IMR-90 (cell line): Measurements from ENCODE around the gene URM1. TPM values are rescaled to one million over a fixed set of nuclear protein-coding genes. Genes with fewer than 3 reads are reported as not detected.

Experiments
- ATAC-seq: fragments of 200-7000 bp; cut with Tn5 transposase; 2 replicates; pipeline ENCODE4 v1.9.1; 2020; ENCODE audit warnings: low read depth, mild to moderate bottlenecking, moderate library complexity
- BruUV-seq: library from RNA; stranded (reverse); fragments of 400-500 nt; replicated peaks from 2 replicates; lab custom pipeline; 2021; lab: Mats Ljungman, UMichigan
- CTCF ChIA-PET: fragments of 300-600 bp; formaldehyde crosslinking; extraction: SDS; loops from one replicate; lab custom pipeline; 2021; ENCODE audit warnings: antibody characterized with exemption; lab: Yijun Ruan, JAX
- POLR2A ChIA-PET: fragments of 300-600 bp; sonication (Branson Sonifier 250); formaldehyde crosslinking; loops from one replicate; lab custom pipeline; 2022; ENCODE audit warnings: antibody characterized with exemption; ENCODE audit not compliant: unreplicated experiment; lab: Charles Lee
- DNase-seq: peaks from one replicate; pipeline ENCODE4 v3.0.0; 2013
- H2AFZ ChIP-seq: replicated peaks from 2 replicates; pipeline ENCODE3; 2013; ENCODE audit warnings: low read length, mild to moderate bottlenecking; ENCODE audit not compliant: poor library complexity
- H2AK5ac ChIP-seq: 2 replicates; pipeline ENCODE4 v1.6.1; 2013; ENCODE audit warnings: low read depth, low read length, inconsistent platforms
- H2AK9ac ChIP-seq: replicated peaks from 2 replicates; pipeline ENCODE3; 2013; ENCODE audit warnings: mild to moderate bottlenecking, low read depth, low read length, moderate library complexity; ENCODE audit not compliant: poor library complexity
- H2BK120ac ChIP-seq: 2 replicates; pipeline ENCODE4 v1.6.1; 2013; ENCODE audit warnings: low read depth, low read length, inconsistent platforms
- H2BK15ac ChIP-seq: 3 replicates; pipeline ENCODE4 v1.6.1; 2013; ENCODE audit warnings: low read depth, low read length, inconsistent platforms
- H2BK20ac ChIP-seq: 2 replicates; pipeline ENCODE4 v1.6.1; 2013; ENCODE audit warnings: low read depth, mild to moderate bottlenecking, inconsistent platforms, low read length, moderate library complexity
- H2BK5ac ChIP-seq: 2 replicates; pipeline ENCODE4 v1.6.1; 2013; ENCODE audit warnings: mild to moderate bottlenecking, low read depth, low read length, inconsistent platforms; ENCODE audit not compliant: poor library complexity, severe bottlenecking
- H3K14ac ChIP-seq: replicated peaks from 2 replicates; pipeline ENCODE4 v1.6.1; 2013; ENCODE audit warnings: low read depth, low read length, inconsistent platforms
- H3K18ac ChIP-seq: 2 replicates; pipeline ENCODE4 v1.6.1; 2013; ENCODE audit warnings: low read depth, low read length, control low read depth
- H3K23ac ChIP-seq: 2 replicates; pipeline ENCODE4 v1.6.1; 2013; ENCODE audit warnings: low read depth, low read length, inconsistent platforms
- H3K27ac ChIP-seq: 2 replicates; pipeline ENCODE4 v1.5.1; 2013; ENCODE audit warnings: mild to moderate bottlenecking, control low read depth, low read length; ENCODE audit not compliant: insufficient read depth
- H3K27me3 ChIP-seq: 2 replicates; pipeline ENCODE4 v1.6.1; 2013; ENCODE audit warnings: low read length; ENCODE audit not compliant: control insufficient read depth, insufficient read depth
- H3K36me3 ChIP-seq: 2 replicates; pipeline ENCODE4 v1.6.1; 2013; ENCODE audit warnings: low read length, mixed read lengths; ENCODE audit not compliant: control insufficient read depth, insufficient read depth
- H3K4ac ChIP-seq: 2 replicates; pipeline ENCODE4 v1.6.1; 2013; ENCODE audit warnings: low read depth, low read length, inconsistent platforms
- H3K4me1 ChIP-seq: 2 replicates; pipeline ENCODE4 v1.6.1; 2013; ENCODE audit warnings: low read length, mixed read lengths; ENCODE audit not compliant: control insufficient read depth, insufficient read depth
- H3K4me2 ChIP-seq: 2 replicates; pipeline ENCODE4 v1.6.1; 2013; ENCODE audit warnings: low read depth, mild to moderate bottlenecking, control low read depth, low read length, moderate library complexity
- H3K4me3 ChIP-seq: 2 replicates; pipeline ENCODE4 v1.5.1; 2013; ENCODE audit warnings: low read depth, mild to moderate bottlenecking, control low read depth, low read length, moderate library complexity; ENCODE audit not compliant: insufficient read depth
- H3K56ac ChIP-seq: 2 replicates; pipeline ENCODE4 v1.6.1; 2013; ENCODE audit warnings: low read length, inconsistent platforms; ENCODE audit not compliant: insufficient read depth; ENCODE audit errors: extremely low read depth
- H3K79me1 ChIP-seq, 2 experiments: 2 replicates each; pipeline ENCODE4 v1.6.1; 2013; ENCODE audit warnings: low read length in 2 of 2, inconsistent platforms in 1 of 2, low read depth in 1 of 2
- H3K9ac ChIP-seq: 2 replicates; pipeline ENCODE4 v1.6.1; 2013; ENCODE audit warnings: low read depth, low read length, control low read depth
- H3K9me1 ChIP-seq: 2 replicates; pipeline ENCODE4 v1.6.1; 2013; ENCODE audit warnings: low read length, inconsistent platforms; ENCODE audit not compliant: insufficient read depth
- H3K9me3 ChIP-seq: 2 replicates; pipeline ENCODE4 v1.6.1; 2013; ENCODE audit warnings: low read length; ENCODE audit not compliant: control insufficient read depth, insufficient read depth
- H4K20me1 ChIP-seq: 2 replicates; pipeline ENCODE4 v1.6.1; 2013; ENCODE audit warnings: low read length, inconsistent platforms; ENCODE audit not compliant: insufficient read depth
- H4K5ac ChIP-seq: 2 replicates; pipeline ENCODE4 v1.6.1; 2013; ENCODE audit warnings: mild to moderate bottlenecking, low read depth, low read length, control low read depth
- H4K8ac ChIP-seq, 2 experiments: 2 replicates each; pipeline ENCODE4 v1.6.1; 2013; ENCODE audit warnings: low read depth in 2 of 2, low read length in 2 of 2, control low read depth in 1 of 2, inconsistent platforms in 1 of 2
- H4K91ac ChIP-seq: 2 replicates; pipeline ENCODE4 v1.6.1; 2013; ENCODE audit warnings: low read depth, low read length, inconsistent platforms; ENCODE audit not compliant: insufficient read depth
- BHLHE40 ChIP-seq: fragments of 150-350 bp; IDR thresholded peaks from 2 replicates; pipeline ENCODE4 v1.6.1; 2016; ENCODE audit warnings: mild to moderate bottlenecking, low read depth, low read length
- CEBPB ChIP-seq: IDR thresholded peaks from 2 replicates; pipeline ENCODE4 v1.6.1; 2012; ENCODE audit warnings: low read depth, low read length, improper control_type of control experiment
- CHD1 ChIP-seq: IDR thresholded peaks from 2 replicates; pipeline ENCODE4 v1.6.1; 2012; ENCODE audit warnings: low read depth, low read length, improper control_type of control experiment
- MAZ ChIP-seq: IDR thresholded peaks from 2 replicates; pipeline ENCODE4 v1.6.1; 2012; ENCODE audit warnings: low read depth, mild to moderate bottlenecking, low read length, improper control_type of control experiment, moderate library complexity, borderline replicate concordance
- MXI1 ChIP-seq: IDR thresholded peaks from 2 replicates; pipeline ENCODE4 v1.6.1; 2012; ENCODE audit warnings: low read depth, mild to moderate bottlenecking, low read length, moderate library complexity, borderline replicate concordance
- NFE2L2 ChIP-seq: fragments of 150-350 bp; IDR thresholded peaks from 2 replicates; pipeline ENCODE4 v1.6.1; 2016; ENCODE audit warnings: low read depth, mild to moderate bottlenecking, low read length
- POLR2A ChIP-seq: IDR thresholded peaks from 2 replicates; pipeline ENCODE4 v1.6.1; 2012; ENCODE audit warnings: mild to moderate bottlenecking, low read depth, low read length
- RAD21 ChIP-seq: IDR thresholded peaks from 2 replicates; pipeline ENCODE4 v1.6.1; 2012; ENCODE audit warnings: low read length, improper control_type of control experiment
- RFX5 ChIP-seq: IDR thresholded peaks from 2 replicates; pipeline ENCODE4 v1.8.0; 2012; ENCODE audit warnings: low read depth, mild to moderate bottlenecking, low read length, moderate library complexity
- WGBS, 2 experiments: methylation state at CpG; one replicate each; pipeline versions ENCODE4 v1.1.5 to v1.1.7; 2013; ENCODE audit warnings: missing lambda C conversion rate in 2 of 2; ENCODE audit not compliant: insufficient read length in 1 of 2; ENCODE audit errors: extremely low coverage in 2 of 2; 5-methylcytosine and 5-hydroxymethylcytosine counted together
- dilution Hi-C: fragments of 300-500 bp; cut with HindIII; formaldehyde crosslinking; loops from one replicate; pipeline ENCODE4 v1.14.3; 2018; ENCODE audit warnings: low sequenced_read_pairs; ENCODE audit not compliant: unreplicated experiment
- in situ Hi-C: fragments of 300-500 bp; cut with MboI; formaldehyde crosslinking; loops from 3 replicates; pipeline ENCODE4 v1.14.3; 2019; ENCODE audit warnings: low sequenced_read_pairs, inconsistent platforms, mixed read lengths
- intact Hi-C: fragments of 100-400 bp; cut with micrococcal nuclease; formaldehyde crosslinking; loops from 2 replicates; pipeline ENCODE4 v1.10.0; 2022
- polyA plus RNA-seq, 3 experiments: library from polyadenylated mRNA; depleted of rRNA; stranded (reverse); fragments of >200 nt; gene quantifications; 2 replicates each; pipeline ENCODE4 v1.2.3, GENCODE V29; 2012; ENCODE audit warnings: low replicate concordance in 1 of 3
- total RNA-seq: library from RNA; depleted of rRNA; stranded (reverse); fragments of >200 nt; gene quantifications from 2 replicates; pipeline ENCODE4 v1.2.3, GENCODE V29; 2012
- TF ChIP-seq, protein P1 (sequence below): fragments of 150-350 bp; IDR thresholded peaks from 2 replicates; pipeline ENCODE4 v1.6.1; 2017; ENCODE audit warnings: mild to moderate bottlenecking, antibody characterized with exemption, low read length, low read depth
- TF ChIP-seq, protein P2 (sequence below): conservative IDR thresholded peaks from 2 replicates; pipeline ENCODE4 v1.5.1; 2012; ENCODE audit warnings: mild to moderate bottlenecking, low read depth, low read length, improper control_type of control experiment
- TF ChIP-seq, protein P3 (sequence below): fragments of 150-350 bp; IDR thresholded peaks from 2 replicates; pipeline ENCODE4 v1.6.1; 2016; ENCODE audit warnings: low read depth, mild to moderate bottlenecking, low read length, moderate library complexity, borderline replicate concordance

URM1 gene
- total and polyA plus RNA-seq, 2 of the 4 experiments (the other 2 are of a cell fraction): 33.2 to 66.9 TPM

DNA sequence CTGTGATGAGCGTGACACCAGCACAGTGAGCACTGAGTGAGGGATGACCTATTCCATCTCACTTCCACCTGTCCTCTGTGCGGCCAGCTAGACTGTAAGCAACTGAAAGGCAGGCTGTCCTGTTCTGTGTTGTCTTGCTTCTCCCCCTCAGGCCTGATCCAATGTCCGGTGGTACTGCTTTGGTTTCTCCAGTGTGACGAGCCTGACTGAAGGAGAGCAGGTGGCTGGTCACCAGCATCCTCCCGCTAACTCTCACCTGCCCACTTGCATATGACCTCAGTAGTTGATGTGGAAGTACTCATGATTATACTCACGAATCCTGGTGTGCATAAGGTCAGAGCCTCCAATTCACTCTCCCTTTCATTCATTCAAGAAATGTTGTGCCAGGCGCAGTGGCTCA lies 33.2 kb upstream of the URM1 start:
- TF ChIP-seq CHD1 (no peak), RAD21 (no peak), MXI1 (no peak), MAZ (no peak), RFX5 (no peak), NFE2L2 (no peak), POLR2A (no peak), BHLHE40 (no peak), CEBPB (no peak)
- TF ChIP-seq, protein P1, sequence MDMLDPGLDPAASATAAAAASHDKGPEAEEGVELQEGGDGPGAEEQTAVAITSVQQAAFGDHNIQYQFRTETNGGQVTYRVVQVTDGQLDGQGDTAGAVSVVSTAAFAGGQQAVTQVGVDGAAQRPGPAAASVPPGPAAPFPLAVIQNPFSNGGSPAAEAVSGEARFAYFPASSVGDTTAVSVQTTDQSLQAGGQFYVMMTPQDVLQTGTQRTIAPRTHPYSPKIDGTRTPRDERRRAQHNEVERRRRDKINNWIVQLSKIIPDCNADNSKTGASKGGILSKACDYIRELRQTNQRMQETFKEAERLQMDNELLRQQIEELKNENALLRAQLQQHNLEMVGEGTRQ: no peak
- TF ChIP-seq, protein P2, sequence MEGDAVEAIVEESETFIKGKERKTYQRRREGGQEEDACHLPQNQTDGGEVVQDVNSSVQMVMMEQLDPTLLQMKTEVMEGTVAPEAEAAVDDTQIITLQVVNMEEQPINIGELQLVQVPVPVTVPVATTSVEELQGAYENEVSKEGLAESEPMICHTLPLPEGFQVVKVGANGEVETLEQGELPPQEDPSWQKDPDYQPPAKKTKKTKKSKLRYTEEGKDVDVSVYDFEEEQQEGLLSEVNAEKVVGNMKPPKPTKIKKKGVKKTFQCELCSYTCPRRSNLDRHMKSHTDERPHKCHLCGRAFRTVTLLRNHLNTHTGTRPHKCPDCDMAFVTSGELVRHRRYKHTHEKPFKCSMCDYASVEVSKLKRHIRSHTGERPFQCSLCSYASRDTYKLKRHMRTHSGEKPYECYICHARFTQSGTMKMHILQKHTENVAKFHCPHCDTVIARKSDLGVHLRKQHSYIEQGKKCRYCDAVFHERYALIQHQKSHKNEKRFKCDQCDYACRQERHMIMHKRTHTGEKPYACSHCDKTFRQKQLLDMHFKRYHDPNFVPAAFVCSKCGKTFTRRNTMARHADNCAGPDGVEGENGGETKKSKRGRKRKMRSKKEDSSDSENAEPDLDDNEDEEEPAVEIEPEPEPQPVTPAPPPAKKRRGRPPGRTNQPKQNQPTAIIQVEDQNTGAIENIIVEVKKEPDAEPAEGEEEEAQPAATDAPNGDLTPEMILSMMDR: no peak
- TF ChIP-seq, protein P3, sequence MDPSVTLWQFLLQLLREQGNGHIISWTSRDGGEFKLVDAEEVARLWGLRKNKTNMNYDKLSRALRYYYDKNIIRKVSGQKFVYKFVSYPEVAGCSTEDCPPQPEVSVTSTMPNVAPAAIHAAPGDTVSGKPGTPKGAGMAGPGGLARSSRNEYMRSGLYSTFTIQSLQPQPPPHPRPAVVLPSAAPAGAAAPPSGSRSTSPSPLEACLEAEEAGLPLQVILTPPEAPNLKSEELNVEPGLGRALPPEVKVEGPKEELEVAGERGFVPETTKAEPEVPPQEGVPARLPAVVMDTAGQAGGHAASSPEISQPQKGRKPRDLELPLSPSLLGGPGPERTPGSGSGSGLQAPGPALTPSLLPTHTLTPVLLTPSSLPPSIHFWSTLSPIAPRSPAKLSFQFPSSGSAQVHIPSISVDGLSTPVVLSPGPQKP: no peak
- no peak overlapping the region for H3K4ac ChIP-seq
- no peak overlapping the region for H4K5ac ChIP-seq
- H3K23ac ChIP-seq: no peak overlapping the region
- ChIA-PET POLR2A (no interaction called here), CTCF (no interaction called here)
- no peaks in the 10 kb centered on the region for H3K9me3 ChIP-seq
- H4K8ac ChIP-seq: no peak overlapping the region
- peaks cover 12% of the 10 kb centered on the region for H3K9me1 ChIP-seq
- H2BK120ac ChIP-seq: no peak overlapping the region
- peaks cover 6% of the 10 kb centered on the region for H3K36me3 ChIP-seq
- no peak overlapping the region for H3K9ac ChIP-seq
- WGBS, 2 experiments: no CpG with 5 or more reads among the region's 7 CpGs
- H2AFZ ChIP-seq: no peak overlapping the region
- no TSS peak for BruUV-seq
- no peak for ATAC-seq
- H3K79me1 ChIP-seq: peaks cover 0 to 24% of the 10 kb centered on the region in 2 experiments; a peak in 2 of 4 replicates
- H3K4me3 ChIP-seq: no peak overlapping the region
- H2BK15ac ChIP-seq: no peak overlapping the region
- peaks cover 3% of the 10 kb centered on the region; the same call in 1 of the 2 replicates for H4K20me1 ChIP-seq
- no peaks in the 10 kb centered on the region for H3K27me3 ChIP-seq
- DNase-seq: no peak
- H3K27ac ChIP-seq: no peak overlapping the region
- H2BK5ac ChIP-seq: no peak overlapping the region
- no peak overlapping the region for H2AK9ac ChIP-seq
- peaks cover 4% of the 10 kb centered on the region; the same call in 1 of the 2 replicates for H3K4me1 ChIP-seq
- H3K4me2 ChIP-seq: no peak overlapping the region
- no peak overlapping the region for H3K56ac ChIP-seq
- no peak overlapping the region for H3K18ac ChIP-seq
- intact Hi-C loops: no loop called here
- H2AK5ac ChIP-seq: no peak overlapping the region
- no peak overlapping the region for H2BK20ac ChIP-seq
- no peak overlapping the region for H3K14ac ChIP-seq
- in situ Hi-C loops: no loop called here
- dilution Hi-C loops: no loop called here
- no peak overlapping the region for H4K91ac ChIP-seq
